Motor neuron (in vitro differentiated cells): Measurements from ENCODE around the gene SLC25A4. TPM values are rescaled to one million over a fixed set of nuclear protein-coding genes. Genes with fewer than 3 reads are reported as not detected.

Source experiments
- ATAC-seq, 8 experiments: fragments of 200-7000 bp; cut with Tn5 transposase; replicated peaks in 6 of 8; 2 replicates each; pipeline ENCODE4 v1.8.0; 2021; ENCODE audit warnings: mild to moderate bottlenecking in 8 of 8, moderate library complexity in 8 of 8
- H3K27ac ChIP-seq, 2 donors: fragments of 250-450 bp; sonication (Bioruptor Pico); 2 replicates each; pipeline ENCODE4 v1.9.0; 2021; ENCODE audit warnings: antibody characterized with exemption in 2 of 2, mild to moderate bottlenecking in 2 of 2, moderate library complexity in 1 of 2
- H3K4me1 ChIP-seq, 2 donors: fragments of 250-450 bp; sonication (Bioruptor Pico); replicated peaks in 1 of 2; 2 replicates each; pipeline ENCODE4 v1.6.1; 2021; ENCODE audit warnings: antibody characterized with exemption in 2 of 2, mild to moderate bottlenecking in 2 of 2, moderate library complexity in 1 of 2
- H3K4me3 ChIP-seq, 5 donors: fragments of 250-450 bp; sonication (Bioruptor Pico); 2 replicates each; pipeline ENCODE4 v1.9.0; 2021; ENCODE audit warnings: antibody characterized with exemption in 5 of 5, mild to moderate bottlenecking in 5 of 5, moderate library complexity in 4 of 5
- WGBS, 10 experiments: fragments of 450-650 bp; shearing (Covaris generic); methylation state at CpG; one replicate each; pipeline ENCODE4 v1.0.0; 2022; 5-methylcytosine and 5-hydroxymethylcytosine counted together
- in situ Hi-C, 9 experiments: fragments of 400-800 bp; cut with MboI; loops; one replicate each; pipeline ENCODE4 v1.15.0; 2021; ENCODE audit warnings: low sequenced_read_pairs in 9 of 9, low pct_unique_long_range_greater_than_20kb in 2 of 9; ENCODE audit not compliant: unreplicated experiment in 9 of 9
- total RNA-seq, 8 experiments: library from RNA; unstranded; fragments of 300-600 nt; gene quantifications; 2 replicates each; pipeline versions ENCODE4 v1.2.3 to v1.2.4, GENCODE V29; 2022

The SLC25A4 gene
- total RNA-seq, 8 experiments from 2014 or later = 8.9 to 38.3 (median 27.3) TPM

- Histone ChIP-seq H3K4me1 (peaks cover 2 to 3% of the 10 kb centered on the region in 2 donors), H3K27ac (no peak overlapping the region), H3K4me3 (no peak overlapping the region)
- no peak for ATAC-seq
- in situ Hi-C loops = loop anchor here in 1 of 9 experiments (25.0 kb wide), 1 partner anchor 112 kb away; the partner anchor contains the start of gene HELT
- WGBS, 10 experiments = 0 to 71% (median 46%) methylated on average over 1 to 3 of the region's 3 CpGs; no CpG with 5 or more reads in 1 of the 10 experiments
These were observed 19.1 kb upstream of the SLC25A4 start for GRCh38 chr4:185124006-185124405.

- no peaks in the 10 kb centered on the region for H3K4me1 ChIP-seq
- peak overlapping the region; percentile 40 to 51 (median 42) for H3K4me3 ChIP-seq
- in situ Hi-C loops = loop anchor here in 2 of 9 experiments (25.0 kb wide), 1 partner anchor 90 kb away; no protein-coding TSS in a partner anchor
- H3K27ac ChIP-seq = no peak overlapping the region
- ATAC-seq = peak in 7 of 8 experiments; percentile 5 to 62 (median 45)
- 6 to 93% (median 67%) methylated on average over 2 to 20 of the region's 64 CpGs; no CpG with 5 or more reads in 1 of the 10 experiments for WGBS, 10 experiments
These were observed 15.8 kb upstream of the SLC25A4 start for GRCh38 chr4:185127021-185127925.

GRCh38 chr4:185128272-185129119 is 14.6 kb upstream of the SLC25A4 start:
- peak overlapping the region; percentile 40 to 51 (median 42) for H3K4me3 ChIP-seq
- no peaks in the 10 kb centered on the region for H3K4me1 ChIP-seq
- peak; percentile 48 to 88 (median 78) for ATAC-seq
- H3K27ac ChIP-seq = no peak overlapping the region
- in situ Hi-C loops = loop anchor here in 2 of 9 experiments (25.0 kb wide), 1 partner anchor 91 kb away; no protein-coding TSS in a partner anchor
- 1 to 67% (median 15%) methylated on average over 1 to 29 of the region's 74 CpGs; no CpG with 5 or more reads in 1 of the 10 experiments for WGBS, 10 experiments

GRCh38 chr4:185134307-185134869 is 8.7 kb upstream of the SLC25A4 start:
- H3K4me3 ChIP-seq = no peak overlapping the region

GRCh38 chr4:185137233-185137925 is 5.7 kb upstream of the SLC25A4 start:
- WGBS, 10 experiments = 21 to 100% (median 80%) methylated on average over 2 to 24 of the region's 24 CpGs; no CpG with 5 or more reads in 1 of the 10 experiments
- Histone ChIP-seq H3K4me3 (no peak overlapping the region), H3K4me1 (peaks cover 2% of the 10 kb centered on the region in 2 donors), H3K27ac (no peak overlapping the region)
- no peak for ATAC-seq
- in situ Hi-C loops = loop anchor here in 2 of 9 experiments (25.0 kb wide), 1 partner anchor 100 kb away; no protein-coding TSS in a partner anchor

More at GRCh38 chr4:185134307-185134869, 8.7 kb upstream of the SLC25A4 start:
- Histone ChIP-seq H3K4me1 (no peaks in the 10 kb centered on the region), H3K27ac (no peak overlapping the region)
- peak; percentile 33 to 77 (median 63) for ATAC-seq
- in situ Hi-C loops = loop anchor here in 2 of 9 experiments (25.0 kb wide), 1 partner anchor 97 kb away; no protein-coding TSS in a partner anchor
- WGBS, 10 experiments = 27 to 82% (median 50%) methylated on average over 1 to 3 of the region's 3 CpGs

- in situ Hi-C loops = loop anchor here in 2 of 9 experiments (25.0 kb wide), 1 partner anchor 101 kb away; no protein-coding TSS in a partner anchor
- H3K4me3 ChIP-seq = no peak overlapping the region
- 33 to 100% (median 76%) methylated on average over 1 to 10 of the region's 10 CpGs; no CpG with 5 or more reads in 2 of the 10 experiments for WGBS, 10 experiments
- no peak for ATAC-seq
- peaks cover 3 to 4% of the 10 kb centered on the region in 2 donors for H3K4me1 ChIP-seq
- no peak overlapping the region for H3K27ac ChIP-seq
These were observed 4.9 kb upstream of the SLC25A4 start for GRCh38 chr4:185138161-185138560.

GRCh38 chr4:185139736-185140135 is 3.3 kb upstream of the SLC25A4 start:
- in situ Hi-C loops = loop anchor here in 2 of 9 experiments (25.0 kb wide), 1 partner anchor 102 kb away; no protein-coding TSS in a partner anchor
- Histone ChIP-seq H3K27ac (no peak overlapping the region), H3K4me1 (peaks cover 5 to 14% of the 10 kb centered on the region in 2 donors), H3K4me3 (no peak overlapping the region)
- WGBS, 10 experiments = 20 to 94% (median 65%) methylated on average over 1 to 6 of the region's 6 CpGs
- no peak for ATAC-seq

- in situ Hi-C loops = loop anchor here in 2 of 9 experiments (25.0 kb wide), 1 partner anchor 104 kb away; no protein-coding TSS in a partner anchor
- Histone ChIP-seq H3K27ac (no peak overlapping the region), H3K4me1 (peaks cover 12 to 23% of the 10 kb centered on the region in 2 donors), H3K4me3 (no peak overlapping the region)
- ATAC-seq = no peak
- 76 to 100% (median 92%) methylated on average over 3 to 6 of the region's 6 CpGs for WGBS, 10 experiments
These were observed 1.3 kb upstream of the SLC25A4 start for GRCh38 chr4:185141777-185142176.

GRCh38 chr4:185142564-185142911 is 528 bp upstream of the SLC25A4 start:
- in situ Hi-C loops = loop anchor here in 2 of 9 experiments (25.0 kb wide), 1 partner anchor 105 kb away; no protein-coding TSS in a partner anchor
- Histone ChIP-seq H3K27ac (peak overlapping the region; percentile 67 to 80), H3K4me3 (peak overlapping the region; percentile 61 to 96 (median 80)), H3K4me1 (peaks cover 12 to 23% of the 10 kb centered on the region in 2 donors)
- WGBS, 10 experiments = 0 to 27% (median 4%) methylated on average over 1 to 6 of the region's 11 CpGs; no CpG with 5 or more reads in 4 of the 10 experiments
- ATAC-seq = peak in 2 of 8 experiments; percentile 55 to 60

GRCh38 chr4:185143601-185143969 is 519 bp downstream of the SLC25A4 start:
- Histone ChIP-seq H3K27ac (peak overlapping the region; percentile 72 to 74), H3K4me3 (peak overlapping the region; percentile 61 to 96 (median 80)), H3K4me1 (peaks cover 12 to 23% of the 10 kb centered on the region in 2 donors)
- in situ Hi-C loops = loop anchor here in 2 of 9 experiments (25.0 kb wide), 1 partner anchor 106 kb away; no protein-coding TSS in a partner anchor
- WGBS, 10 experiments = 0 to 8% (median 6%) methylated on average over 2 to 9 of the region's 30 CpGs; no CpG with 5 or more reads in 4 of the 10 experiments
- peak in 3 of 8 experiments; percentile 39 to 59 (median 41) for ATAC-seq

- Histone ChIP-seq H3K4me3 (peak overlapping the region in 3 of 5 donors; percentile 61 to 96 (median 77)), H3K27ac (no peak overlapping the region), H3K4me1 (peaks cover 12 to 23% of the 10 kb centered on the region in 2 donors)
- in situ Hi-C loops = loop anchor here in 2 of 9 experiments (25.0 kb wide), 1 partner anchor 107 kb away; no protein-coding TSS in a partner anchor
- no peak for ATAC-seq
- 38 to 100% (median 86%) methylated on average over 1 to 12 of the region's 16 CpGs; no CpG with 5 or more reads in 2 of the 10 experiments for WGBS, 10 experiments
These were observed 1.7 kb downstream of the SLC25A4 start for GRCh38 chr4:185144601-185145240.
